NCI-H2227 treated with DMSO at 0.1 percent for 48 hours (cell line): ENCODE results near the gene STAT4.
A peak's percentile ranks its signal among the peaks of the same experiment; 100 is the strongest.

Experiments
- DNase-seq: peaks from one replicate; lab custom pipeline; 2025; lab: John Stamatoyannopoulos, UW

STAT4 gene

DNA sequence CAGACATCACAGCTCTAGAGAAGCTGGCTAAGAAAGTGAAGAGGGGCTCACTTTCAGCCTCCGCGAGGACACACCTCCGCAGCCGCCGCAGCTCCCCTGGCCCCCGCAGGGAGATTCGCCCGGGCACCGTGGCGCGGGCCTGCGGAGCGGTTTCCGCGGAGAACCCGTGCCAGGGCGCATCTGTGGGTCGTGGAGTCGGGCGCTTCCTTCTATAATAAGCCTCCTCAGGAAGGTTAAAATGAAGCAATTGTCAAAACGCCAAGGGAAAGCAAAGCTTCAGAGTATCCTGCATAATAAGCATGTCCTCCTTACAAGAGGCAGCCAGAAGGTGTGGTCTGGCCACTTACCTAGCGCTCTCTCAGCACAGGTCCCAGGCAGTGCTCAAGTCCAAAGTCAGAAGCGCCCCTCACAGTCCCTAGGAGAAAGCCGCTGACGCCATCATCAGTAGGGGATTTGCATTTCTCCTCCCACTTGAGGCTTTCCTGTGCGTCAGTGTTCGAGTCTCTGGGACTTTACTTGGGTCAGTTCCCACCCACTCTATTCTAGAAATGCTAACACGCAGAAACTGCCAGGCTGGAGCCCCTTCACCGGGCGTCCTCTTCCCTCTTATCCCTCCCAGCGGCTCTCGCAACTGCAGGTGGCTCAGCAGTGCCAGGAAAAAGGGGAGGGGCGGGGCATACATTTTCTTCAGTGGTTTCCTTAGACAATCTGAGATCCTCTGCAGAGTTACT, at the start of gene STAT4:
STAT4 (minus strand) TSS at position 395 of the 731 bp plus-strand sequence. CDS start 2,791 bp downstream, outside the sequence.
- DNase-seq, result peak; percentile 71

DNA sequence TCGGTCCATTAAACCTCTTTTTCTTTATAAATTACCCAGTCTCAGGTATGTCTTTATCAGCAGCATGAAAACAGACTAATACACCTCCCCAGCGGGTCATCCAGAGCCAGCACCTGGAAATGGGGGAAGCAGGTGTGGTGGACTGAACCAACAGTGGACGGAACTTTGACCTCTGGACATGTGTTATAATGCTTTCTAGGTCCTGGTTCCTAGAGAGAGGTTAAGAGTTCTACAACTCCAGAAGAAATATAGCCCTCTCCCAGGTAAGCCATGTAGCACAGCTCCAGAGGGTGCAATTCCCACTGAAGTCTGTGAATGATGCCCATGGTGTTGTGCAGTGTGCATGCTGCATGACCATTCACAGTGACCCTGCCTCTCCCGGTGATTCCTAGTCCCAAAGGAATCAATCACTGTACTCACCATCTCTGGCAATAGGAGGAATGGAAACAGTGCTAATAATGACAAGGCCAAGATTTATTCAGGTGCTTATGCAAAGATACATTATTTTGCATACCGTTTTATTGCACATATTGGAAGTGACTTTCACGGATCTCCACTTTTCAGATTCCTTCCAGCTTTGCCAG, 49.2 kb upstream of the STAT4 start:
- DNase-seq, result no peak

DNA sequence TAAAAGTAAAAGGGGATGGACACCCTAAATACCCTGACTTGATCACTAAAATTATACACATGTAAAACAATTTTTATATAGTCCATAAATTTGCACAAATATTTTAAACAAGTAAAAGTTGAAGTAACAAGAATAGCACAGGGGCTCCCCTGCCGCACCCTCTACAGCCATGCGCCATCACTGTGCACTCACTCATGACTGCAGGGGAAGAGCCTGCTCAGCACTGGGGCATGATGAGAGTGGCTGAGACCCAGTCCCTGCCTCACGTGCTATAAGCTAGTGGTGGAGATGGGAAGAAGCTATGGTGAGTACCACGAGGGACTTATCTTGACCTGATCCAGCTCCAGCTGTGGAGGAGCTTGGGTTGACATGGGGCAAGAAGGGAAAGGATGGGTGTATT, 47.5 kb upstream of the STAT4 start:
- no peak for DNase-seq

DNA sequence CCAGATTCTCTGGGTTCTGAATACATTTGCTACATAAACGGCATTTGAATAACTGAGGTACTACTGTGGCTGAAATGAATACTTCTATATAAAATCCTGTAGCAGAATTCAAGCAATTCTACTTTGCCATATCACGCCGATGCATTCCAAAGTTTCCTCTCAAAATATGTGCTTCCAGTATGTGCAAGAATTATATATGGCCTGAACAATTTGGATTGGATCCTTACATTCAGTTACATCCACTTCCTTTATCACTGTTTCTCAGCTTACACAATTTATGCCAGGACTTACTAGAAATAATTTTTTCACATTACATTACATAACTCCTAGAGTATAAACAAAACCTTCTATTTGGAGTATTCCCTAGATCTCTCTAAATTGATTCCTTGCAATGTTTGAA, 46.3 kb upstream of the STAT4 start:
- DNase-seq, result no peak

GRCh38 chr2:191195021-191195420, 44.2 kb upstream of the STAT4 start:
- DNase-seq, result no peak

DNA sequence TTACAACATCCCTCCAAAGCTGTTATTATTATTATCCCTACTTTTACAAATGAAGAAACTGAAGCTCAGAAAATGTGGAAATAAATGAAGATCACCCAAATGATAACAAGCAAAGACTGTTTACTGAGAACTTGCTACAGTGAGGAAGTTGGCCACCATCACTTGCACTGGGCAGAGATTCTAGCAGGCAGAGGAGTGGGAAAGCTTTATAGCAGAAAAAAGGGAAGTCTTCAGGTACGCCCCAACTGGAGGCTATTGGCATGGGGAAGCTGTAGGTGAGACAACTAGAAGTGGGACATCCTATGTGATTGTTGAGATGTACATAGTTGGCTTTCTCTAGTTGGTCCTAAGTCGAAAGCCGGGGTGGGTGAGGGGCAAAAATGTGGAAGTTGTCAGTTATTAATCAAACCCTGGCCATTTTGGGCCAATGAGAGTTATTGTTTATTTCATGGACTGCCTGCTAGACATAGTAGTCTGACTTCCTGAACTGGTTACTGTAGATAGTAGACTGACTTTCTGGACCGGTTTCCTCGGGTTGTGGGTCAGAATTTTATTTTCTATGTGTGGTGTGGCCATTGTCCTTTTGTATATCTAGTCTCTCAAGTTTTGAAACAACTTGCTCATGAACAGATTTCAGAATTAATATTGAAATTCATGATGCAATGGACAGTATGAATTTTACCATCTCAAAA, 40.2 kb upstream of the STAT4 start:
- DNase-seq, result no peak

- no peak for DNase-seq
Observed at GRCh38 chr2:191190435-191190834, 39.6 kb upstream of the STAT4 start.

GRCh38 chr2:191189112-191189635, 38.4 kb upstream of the STAT4 start:
- no peak for DNase-seq

DNA sequence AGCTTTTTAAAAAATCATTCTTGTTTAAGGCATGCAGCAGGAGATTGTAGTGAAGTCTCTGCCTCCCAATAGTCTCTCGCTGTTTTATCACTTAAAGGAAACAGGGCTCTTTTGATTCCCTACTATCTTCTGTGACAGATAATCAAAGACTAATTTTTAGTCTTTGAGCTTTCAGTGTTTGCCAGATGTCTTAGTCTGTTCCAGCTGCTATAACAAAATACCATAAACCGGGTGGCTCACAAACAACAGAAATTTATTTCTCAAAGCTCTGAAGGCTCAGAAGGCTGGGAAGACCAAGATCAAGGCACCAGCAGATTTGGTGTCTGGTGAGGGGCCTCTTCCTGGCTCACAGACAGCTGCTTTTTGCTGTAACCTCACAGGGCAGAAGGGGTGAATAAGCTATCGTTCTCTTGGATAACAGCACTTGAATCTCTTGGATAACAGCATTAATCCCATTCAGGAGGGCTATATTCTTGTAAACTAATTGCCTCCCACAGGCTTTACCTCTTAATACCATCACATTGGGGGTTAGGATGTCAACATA, 37.8 kb upstream of the STAT4 start:
- DNase-seq, result no peak

DNA sequence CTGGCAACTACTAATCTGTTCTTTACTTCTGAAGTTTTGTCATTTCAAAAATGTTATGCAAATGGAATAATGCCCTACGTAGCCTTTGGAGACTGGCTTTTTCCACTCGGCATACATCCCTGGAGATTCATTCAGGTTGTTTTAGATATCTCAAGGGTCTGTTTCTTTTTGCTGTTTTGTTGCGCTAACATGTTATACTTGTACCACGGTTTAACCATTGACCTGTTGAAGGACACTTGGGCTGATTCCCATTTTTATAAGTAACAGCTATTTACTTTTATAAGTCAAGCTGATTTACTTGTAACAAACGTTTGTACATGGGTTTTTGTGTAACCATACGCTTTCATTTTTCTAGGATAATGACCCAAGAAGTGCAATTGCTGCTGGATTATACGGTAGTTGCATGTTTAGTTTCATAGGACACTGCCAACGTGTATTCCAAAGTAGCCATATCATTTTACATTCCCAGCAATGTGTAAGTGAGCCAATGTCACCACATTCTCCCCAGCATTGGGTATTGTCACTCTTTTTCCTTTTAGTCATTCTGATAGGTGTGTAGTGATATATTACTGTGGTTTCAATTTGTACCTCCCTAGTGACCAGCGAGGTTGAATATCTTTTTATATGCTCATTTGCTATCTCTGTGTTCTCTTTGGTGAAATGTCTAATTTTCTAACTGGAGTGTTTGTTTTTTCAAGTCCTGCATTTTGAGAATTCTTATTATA, 36.5 kb upstream of the STAT4 start:
- DNase-seq, result no peak

GRCh38 chr2:191184457-191184856, 33.7 kb upstream of the STAT4 start:
- no peak for DNase-seq

- DNase-seq, result no peak
Observed at GRCh38 chr2:191183516-191183915, 32.7 kb upstream of the STAT4 start.

GRCh38 chr2:191183081-191183480, 32.3 kb upstream of the STAT4 start:
- DNase-seq, result no peak

GRCh38 chr2:191180713-191181112, 29.9 kb upstream of the STAT4 start:
- DNase-seq, result no peak

GRCh38 chr2:191180276-191180675, 29.5 kb upstream of the STAT4 start:
- DNase-seq, result no peak

DNA sequence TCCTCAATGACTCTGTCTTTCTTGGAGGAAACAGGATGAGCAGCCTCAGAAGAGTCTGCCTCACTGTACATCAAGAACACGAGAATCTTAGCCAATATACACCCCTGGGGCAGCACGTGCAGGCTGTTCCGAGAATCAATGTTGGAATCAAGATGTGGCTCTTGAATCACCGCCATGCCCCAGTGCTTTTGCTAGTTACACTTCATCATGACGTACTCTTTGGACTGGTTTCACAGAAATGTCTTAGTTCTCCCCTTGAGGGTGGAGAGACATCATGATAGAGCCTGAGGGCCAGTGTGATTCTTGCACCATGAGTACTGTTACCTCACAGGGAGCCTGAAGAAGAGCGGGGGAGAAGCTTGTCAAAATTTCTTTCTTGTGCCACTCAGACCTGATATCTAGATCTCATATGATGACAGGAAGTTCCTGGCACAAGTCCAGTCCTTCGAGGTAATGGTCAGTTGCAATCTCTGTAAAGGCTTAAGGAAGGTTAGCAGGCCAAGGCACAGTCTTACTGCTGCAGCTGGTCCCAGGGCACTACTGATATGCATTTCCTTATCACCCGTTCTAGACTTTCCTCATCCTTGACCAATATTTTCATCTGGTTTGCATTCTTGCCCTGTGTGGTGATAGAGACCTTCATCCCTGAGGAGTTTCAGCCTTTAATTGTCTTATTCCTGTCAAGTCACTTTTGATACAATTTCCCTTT, 28.2 kb upstream of the STAT4 start:
- DNase-seq, result no peak

GRCh38 chr2:191177751-191178736, 27.2 kb upstream of the STAT4 start:
- no peak for DNase-seq

- no peak for DNase-seq
Observed at GRCh38 chr2:191176801-191177438, 26.1 kb upstream of the STAT4 start.

- no peak for DNase-seq
Observed at GRCh38 chr2:191176305-191176704, 25.5 kb upstream of the STAT4 start.

DNA sequence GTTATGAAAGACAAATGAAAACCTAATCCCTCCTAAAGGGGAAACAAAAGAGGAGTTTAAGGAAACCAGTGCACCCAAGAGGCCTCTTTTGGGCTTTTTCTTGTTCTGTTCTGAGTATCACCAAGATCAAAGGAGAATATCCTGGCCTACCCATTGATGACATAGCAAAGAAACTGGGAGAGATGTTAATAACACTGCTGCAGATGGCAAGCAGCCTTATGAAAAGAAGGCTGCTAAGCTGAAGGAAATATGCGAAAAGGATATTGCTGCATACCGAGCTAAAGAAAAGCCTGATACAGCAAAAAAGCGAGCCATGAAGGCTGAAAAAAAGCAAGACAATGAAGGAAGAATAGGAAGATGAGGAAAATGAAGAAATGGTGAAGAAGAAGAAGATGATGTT, 23.6 kb upstream of the STAT4 start:
- DNase-seq, result no peak
